H9 (cell line): ENCODE measurements around the gene ZNF618. TPM values are rescaled to one million over a fixed set of nuclear protein-coding genes. Genes with fewer than 3 reads are reported as not detected.
A peak's percentile ranks its signal among the peaks of the same experiment; 100 is the strongest.

Experiments
- DNase-seq: peaks from one replicate; pipeline ENCODE4 v3.0.0-alpha.2; 2017
- H2AFZ ChIP-seq: one replicate; pipeline ENCODE4 v1.6.1; 2013; ENCODE audit warnings: mild to moderate bottlenecking, low read length, control low read depth, moderate library complexity
- H2AK5ac ChIP-seq: 2 replicates; pipeline ENCODE4 v1.6.1; 2013; ENCODE audit warnings: low read length, control low read depth, mixed read lengths; ENCODE audit not compliant: insufficient read length
- H2BK120ac ChIP-seq: one replicate; pipeline ENCODE4 v1.6.1; 2013; ENCODE audit warnings: low read depth, mild to moderate bottlenecking, low read length, control low read depth, inconsistent platforms; ENCODE audit not compliant: poor library complexity, severe bottlenecking
- H2BK12ac ChIP-seq: 2 replicates; pipeline ENCODE4 v1.6.1; 2013; ENCODE audit warnings: low read length, control low read depth, mixed read lengths, low read depth; ENCODE audit not compliant: insufficient read length
- H2BK15ac ChIP-seq: 2 replicates; pipeline ENCODE4 v1.6.1; 2013; ENCODE audit warnings: low read depth, low read length, control low read depth
- H2BK20ac ChIP-seq: one replicate; pipeline ENCODE4 v1.6.1; 2013; ENCODE audit warnings: low read depth, mild to moderate bottlenecking, low read length, control low read depth, inconsistent platforms; ENCODE audit not compliant: poor library complexity, severe bottlenecking
- H2BK5ac ChIP-seq: 2 replicates; pipeline ENCODE4 v1.6.1; 2013; ENCODE audit warnings: low read length, control low read depth, mixed read lengths; ENCODE audit not compliant: insufficient read length
- H3K14ac ChIP-seq: 2 replicates; pipeline ENCODE4 v1.6.1; 2013; ENCODE audit warnings: low read length, control low read depth; ENCODE audit not compliant: insufficient read depth
- H3K18ac ChIP-seq: 2 replicates; pipeline ENCODE4 v1.6.1; 2013; ENCODE audit warnings: low read depth, mild to moderate bottlenecking, mixed read lengths, low read length, control low read depth; ENCODE audit not compliant: insufficient read length
- H3K23ac ChIP-seq: 2 replicates; pipeline ENCODE4 v1.6.1; 2013; ENCODE audit warnings: low read length, control low read depth, mixed read lengths, low read depth; ENCODE audit not compliant: insufficient read length
- H3K23me2 ChIP-seq: 2 replicates; pipeline ENCODE4 v1.6.1; 2013; ENCODE audit warnings: low read depth, mild to moderate bottlenecking, mixed read lengths, low read length, control low read depth; ENCODE audit not compliant: insufficient read length, poor library complexity, severe bottlenecking
- H3K27ac ChIP-seq: 2 replicates; pipeline ENCODE4 v1.5.1; 2013; ENCODE audit warnings: low read length, control low read depth, mixed read lengths, low read depth; ENCODE audit not compliant: insufficient read length
- H3K27me3 ChIP-seq: 2 replicates; pipeline ENCODE4 v1.6.1; 2013; ENCODE audit warnings: low read length, control low read depth, inconsistent platforms; ENCODE audit not compliant: insufficient read depth
- H3K4ac ChIP-seq: 2 replicates; pipeline ENCODE4 v1.6.1; 2013; ENCODE audit warnings: low read depth, mild to moderate bottlenecking, control low read depth, inconsistent platforms, low read length, moderate library complexity
- H3K4me1 ChIP-seq: 2 replicates; pipeline ENCODE4 v1.6.1; 2013; ENCODE audit warnings: low read length, control low read depth, inconsistent platforms; ENCODE audit not compliant: insufficient read depth
- H3K4me2 ChIP-seq: 2 replicates; pipeline ENCODE4 v1.6.1; 2013; ENCODE audit warnings: low read length, control low read depth, mixed read lengths; ENCODE audit not compliant: insufficient read length, insufficient read depth
- H3K56ac ChIP-seq: 2 replicates; pipeline ENCODE4 v1.6.1; 2013; ENCODE audit warnings: low read depth, mild to moderate bottlenecking, mixed read lengths, low read length, control low read depth; ENCODE audit not compliant: insufficient read length
- H3K79me1 ChIP-seq: 2 replicates; pipeline ENCODE4 v1.6.1; 2013; ENCODE audit warnings: low read depth, mild to moderate bottlenecking, moderate library complexity, low read length, control low read depth, inconsistent platforms; ENCODE audit not compliant: insufficient read depth, poor library complexity, severe bottlenecking
- H3K79me2 ChIP-seq: 2 replicates; pipeline ENCODE4 v1.6.1; 2013; ENCODE audit warnings: low read length, control low read depth, inconsistent platforms; ENCODE audit not compliant: insufficient read depth
- H3K9ac ChIP-seq: 2 replicates; pipeline ENCODE4 v1.6.1; 2013; ENCODE audit warnings: low read length, control low read depth, mixed read lengths; ENCODE audit not compliant: insufficient read length; ENCODE audit errors: extremely low read depth
- H3K9me3 ChIP-seq: one replicate; pipeline ENCODE4 v1.6.1; 2013; ENCODE audit warnings: low read depth, low read length, inconsistent platforms; ENCODE audit not compliant: control insufficient read depth
- H3T11ph ChIP-seq: one replicate; pipeline ENCODE4 v1.6.1; 2013; ENCODE audit warnings: mild to moderate bottlenecking, low read length, control low read depth, inconsistent platforms
- H4K20me1 ChIP-seq: one replicate; pipeline ENCODE4 v1.6.1; 2013; ENCODE audit not compliant: control insufficient read depth, insufficient read length, insufficient read depth
- H4K5ac ChIP-seq: 2 replicates; pipeline ENCODE4 v1.6.1; 2013; ENCODE audit warnings: low read depth, mild to moderate bottlenecking, mixed read lengths, low read length, control low read depth; ENCODE audit not compliant: insufficient read length
- H4K8ac ChIP-seq: replicated peaks from 2 replicates; pipeline ENCODE4 v1.6.1; 2013; ENCODE audit warnings: low read length, control low read depth, mixed read lengths, low read depth; ENCODE audit not compliant: insufficient read length
- H4K91ac ChIP-seq: 2 replicates; pipeline ENCODE4 v1.6.1; 2013; ENCODE audit warnings: low read depth, mild to moderate bottlenecking, moderate library complexity, mixed read lengths, low read length, control low read depth; ENCODE audit not compliant: insufficient read length
- H3K27ac Mint-ChIP-seq, 3 experiments: 2 replicates in 2 of 3; 3 replicates in 1 of 3; pipeline ENCODE4 v1.8.0; 2020 to 2021; ENCODE audit warnings: mixed read lengths in 3 of 3, mild to moderate bottlenecking in 1 of 3, moderate library complexity in 1 of 3
- H3K27me3 Mint-ChIP-seq: 2 replicates; pipeline ENCODE4 v1.8.0; 2021; ENCODE audit warnings: low read depth, mild to moderate bottlenecking, moderate library complexity, mixed read lengths
- H3K36me3 Mint-ChIP-seq, 3 experiments: 2 replicates in 2 of 3; 3 replicates in 1 of 3; pipeline ENCODE4 v1.8.0; 2020 to 2021; ENCODE audit warnings: low read depth in 3 of 3, mixed read lengths in 3 of 3; ENCODE audit not compliant: insufficient read depth in 1 of 3
- H3K4me1 Mint-ChIP-seq, 2 experiments: 2 replicates each; pipeline ENCODE4 v1.8.0; 2020; ENCODE audit warnings: mixed read lengths in 2 of 2
- H3K4me3 Mint-ChIP-seq, 2 experiments: 2 replicates in 1 of 2; 3 replicates in 1 of 2; pipeline ENCODE4 v1.8.0; 2020 to 2021; ENCODE audit warnings: mild to moderate bottlenecking in 2 of 2, mixed read lengths in 2 of 2, moderate library complexity in 1 of 2
- H3K9me3 Mint-ChIP-seq, 2 experiments: 2 replicates in 1 of 2; 3 replicates in 1 of 2; pipeline ENCODE4 v1.8.0; 2020; ENCODE audit warnings: mild to moderate bottlenecking in 2 of 2, mixed read lengths in 2 of 2, moderate library complexity in 1 of 2
- CTCF ChIP-seq: fragments of 200-600 bp; sonication (generic); conservative IDR thresholded peaks from 3 replicates; pipeline ENCODE4 v1.8.0; 2021; ENCODE audit warnings: antibody characterized with exemption, mild to moderate bottlenecking
- total RNA-seq: library from RNA; stranded (reverse); gene quantifications from 2 replicates; pipeline ENCODE4 v1.2.1, GENCODE V29; 2021

The ZNF618 gene
- total RNA-seq, 1 experiment from 2014 or later, result 13.6 TPM

- Histone ChIP-seq H3K18ac (no peak overlapping the region), H3K27ac (no peak overlapping the region), H3K79me1 (no peaks in the 10 kb centered on the region), H4K91ac (no peak overlapping the region), H4K8ac (no peak overlapping the region), H3K23me2 (no peaks in the 10 kb centered on the region), H3K4me2 (no peak overlapping the region), H3K27me3 (no peaks in the 10 kb centered on the region), H2BK12ac (no peak overlapping the region), H3K14ac (no peak overlapping the region), H3K79me2 (0 out of 2 replicates have a peak, but pooled peaks cover 2% of the 10 kb centered on the region), H2AFZ (no peak overlapping the region), H3K9ac (no peak overlapping the region), H3K9me3 (no peaks in the 10 kb centered on the region), H4K20me1 (no peaks in the 10 kb centered on the region), H2AK5ac (no peak overlapping the region), H3K56ac (no peak overlapping the region), H3K4me1 (peaks cover 8% of the 10 kb centered on the region; the same call in 1 of the 2 replicates), H3K23ac (no peak overlapping the region), H3T11ph (no peak overlapping the region), H3K4ac (no peak overlapping the region), H4K5ac (no peak overlapping the region), H2BK120ac (no peak overlapping the region), H2BK20ac (no peak overlapping the region), H2BK5ac (no peak overlapping the region), H2BK15ac (no peak overlapping the region)
- peak overlapping the region in 2 of 3 experiments; percentile 5 to 79; a peak in 3 of 7 replicates for H3K27ac Mint-ChIP-seq
- peaks cover 23 to 26% of the 10 kb centered on the region in 2 experiments for H3K4me1 Mint-ChIP-seq
- no peak for TF ChIP-seq CTCF
- H3K4me3 Mint-ChIP-seq, result no peak overlapping the region
- H3K9me3 Mint-ChIP-seq, result no peaks in the 10 kb centered on the region; a peak in 1 of 5 replicates
- H3K36me3 Mint-ChIP-seq, result peaks cover 0 to 5% (median 1%) of the 10 kb centered on the region in 3 experiments; a peak in 3 of 7 replicates
- DNase-seq, result no peak
- no peaks in the 10 kb centered on the region; the same call in 1 of the 2 replicates for H3K27me3 Mint-ChIP-seq
Measured at GRCh38 chr9:113941056-113941455, 64.9 kb downstream of the ZNF618 start.
